ENCODE measurements around the gene MATN4.

Gene MATN4

GRCh38 chr20:45340951-45341350 is 32.9 kb upstream of the MATN4 start:
- DNase-seq (ENCODE audit: low read depth): no peak

- DNase-seq (ENCODE audit: low read depth): no peak
Measured at GRCh38 chr20:45340236-45340847, 32.2 kb upstream of the MATN4 start.

GRCh38 chr20:45339799-45340198 is 31.7 kb upstream of the MATN4 start:
- no peak for DNase-seq (ENCODE audit: low read depth)

- DNase-seq (ENCODE audit: low read depth): no peak
Measured at GRCh38 chr20:45339084-45339483, 31.0 kb upstream of the MATN4 start.

- no peak for DNase-seq (ENCODE audit: low read depth)
Measured at GRCh38 chr20:45338121-45339030, 30.3 kb upstream of the MATN4 start.

GRCh38 chr20:45337367-45338120 is 29.4 kb upstream of the MATN4 start:
- DNase-seq (ENCODE audit: low read depth): no peak

- no peak for DNase-seq (ENCODE audit: low read depth)
Measured at GRCh38 chr20:45336530-45337366, 28.6 kb upstream of the MATN4 start.

- DNase-seq (ENCODE audit: low read depth): no peak
Measured at GRCh38 chr20:45330476-45330875, 22.4 kb upstream of the MATN4 start.

- DNase-seq (ENCODE audit: low read depth): no peak
Measured at GRCh38 chr20:45329497-45330319, 21.6 kb upstream of the MATN4 start.

GRCh38 chr20:45328451-45328850 is 20.4 kb upstream of the MATN4 start:
- DNase-seq (ENCODE audit: low read depth): no peak

GRCh38 chr20:45325371-45325770 is 17.3 kb upstream of the MATN4 start:
- DNase-seq (ENCODE audit: low read depth): no peak

GRCh38 chr20:45323731-45324130 is 15.6 kb upstream of the MATN4 start:
- DNase-seq (ENCODE audit: low read depth): no peak

GRCh38 chr20:45322952-45323383 is 14.9 kb upstream of the MATN4 start:
- no peak for DNase-seq (ENCODE audit: low read depth)

- no peak for DNase-seq (ENCODE audit: low read depth)
Measured at GRCh38 chr20:45320948-45321595, 13.0 kb upstream of the MATN4 start.

- DNase-seq (ENCODE audit: low read depth): no peak
Measured at GRCh38 chr20:45318948-45319347, 10.8 kb upstream of the MATN4 start.

GRCh38 chr20:45318386-45318939 is 10.4 kb upstream of the MATN4 start:
- no peak for DNase-seq (ENCODE audit: low read depth)

- no peak for DNase-seq (ENCODE audit: low read depth)
Measured at GRCh38 chr20:45317826-45318225, 9.7 kb upstream of the MATN4 start.

GRCh38 chr20:45316150-45317080 is 8.3 kb upstream of the MATN4 start:
- DNase-seq (ENCODE audit: low read depth): no peak

- no peak for DNase-seq (ENCODE audit: low read depth)
Measured at GRCh38 chr20:45315672-45316071, 7.6 kb upstream of the MATN4 start.
